Progenitor cell of endocrine pancreas (in vitro differentiated cells): Measurements from ENCODE around the gene MBTPS1. TPM values are rescaled to one million over a fixed set of nuclear protein-coding genes. Genes with fewer than 3 reads are reported as not detected.

Experiments used
- DNase-seq: peaks from one replicate; pipeline ENCODE4 v3.0.0; 2021; ENCODE audit warnings: low spot score; ENCODE audit not compliant: unreplicated experiment
- H3K27ac Mint-ChIP-seq: 2 replicates; pipeline ENCODE4 v1.8.0; 2021; ENCODE audit warnings: mild to moderate bottlenecking, moderate library complexity, mixed read lengths
- H3K27me3 Mint-ChIP-seq: 2 replicates; pipeline ENCODE4 v1.8.0; 2021; ENCODE audit warnings: mixed read lengths
- H3K36me3 Mint-ChIP-seq: 2 replicates; pipeline ENCODE4 v1.8.0; 2022; ENCODE audit warnings: mixed read lengths; ENCODE audit not compliant: insufficient read depth
- H3K4me1 Mint-ChIP-seq: 2 replicates; pipeline ENCODE4 v1.8.0; 2021; ENCODE audit warnings: low read depth, mixed read lengths
- H3K4me3 Mint-ChIP-seq: 2 replicates; pipeline ENCODE4 v1.8.0; 2021; ENCODE audit warnings: low read depth, mild to moderate bottlenecking, moderate library complexity, mixed read lengths
- H3K9me3 Mint-ChIP-seq: 2 replicates; pipeline ENCODE4 v1.8.0; 2021; ENCODE audit warnings: low read depth, mixed read lengths
- total RNA-seq: library from RNA; stranded (reverse); gene quantifications from 2 replicates; pipeline ENCODE4 v1.2.1, GENCODE V29; 2021
- TF ChIP-seq, protein P1 (sequence below): fragments of 200-600 bp; sonication (generic); IDR thresholded peaks from one replicate; pipeline ENCODE4 v1.5.0; 2021; ENCODE audit warnings: antibody characterized with exemption, mild to moderate bottlenecking; ENCODE audit not compliant: unreplicated experiment

Gene MBTPS1
- total RNA-seq, 1 donor from 2014 or later = 94.7 TPM

GRCh38 chr16:84111525-84111924, 5.2 kb downstream of the MBTPS1 start:
- Mint-ChIP-seq H3K27ac (peak overlapping the region; percentile 88), H3K9me3 (no peaks in the 10 kb centered on the region), H3K36me3 (no peaks in the 10 kb centered on the region), H3K4me1 (peaks cover 6% of the 10 kb centered on the region), H3K4me3 (no peak overlapping the region), H3K27me3 (no peaks in the 10 kb centered on the region)
- TF ChIP-seq, protein P1, sequence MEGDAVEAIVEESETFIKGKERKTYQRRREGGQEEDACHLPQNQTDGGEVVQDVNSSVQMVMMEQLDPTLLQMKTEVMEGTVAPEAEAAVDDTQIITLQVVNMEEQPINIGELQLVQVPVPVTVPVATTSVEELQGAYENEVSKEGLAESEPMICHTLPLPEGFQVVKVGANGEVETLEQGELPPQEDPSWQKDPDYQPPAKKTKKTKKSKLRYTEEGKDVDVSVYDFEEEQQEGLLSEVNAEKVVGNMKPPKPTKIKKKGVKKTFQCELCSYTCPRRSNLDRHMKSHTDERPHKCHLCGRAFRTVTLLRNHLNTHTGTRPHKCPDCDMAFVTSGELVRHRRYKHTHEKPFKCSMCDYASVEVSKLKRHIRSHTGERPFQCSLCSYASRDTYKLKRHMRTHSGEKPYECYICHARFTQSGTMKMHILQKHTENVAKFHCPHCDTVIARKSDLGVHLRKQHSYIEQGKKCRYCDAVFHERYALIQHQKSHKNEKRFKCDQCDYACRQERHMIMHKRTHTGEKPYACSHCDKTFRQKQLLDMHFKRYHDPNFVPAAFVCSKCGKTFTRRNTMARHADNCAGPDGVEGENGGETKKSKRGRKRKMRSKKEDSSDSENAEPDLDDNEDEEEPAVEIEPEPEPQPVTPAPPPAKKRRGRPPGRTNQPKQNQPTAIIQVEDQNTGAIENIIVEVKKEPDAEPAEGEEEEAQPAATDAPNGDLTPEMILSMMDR = no peak
- DNase-seq = no peak

DNA sequence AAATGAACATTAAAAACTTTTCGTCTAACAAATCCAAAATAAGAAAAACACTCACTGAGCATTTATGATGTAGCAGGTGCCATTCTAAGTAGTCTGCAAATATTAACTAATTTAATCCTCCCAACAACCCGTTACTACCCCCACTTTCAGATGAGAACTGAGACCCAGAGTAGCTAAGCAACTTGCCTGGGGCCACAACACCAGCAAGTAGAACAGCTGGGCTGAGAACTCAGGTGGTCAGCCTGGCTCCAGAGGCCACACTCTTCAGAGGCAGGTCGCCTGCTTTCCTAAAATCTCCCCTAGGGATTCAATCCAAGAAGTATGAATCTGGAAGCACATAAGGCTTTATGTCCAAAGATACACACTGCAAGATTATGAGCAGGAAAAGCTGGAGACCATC, 6.2 kb downstream of the MBTPS1 start:
- no peak for DNase-seq
- H3K36me3 Mint-ChIP-seq = no peaks in the 10 kb centered on the region
- TF ChIP-seq, protein P1 = no peak
- peaks cover 5% of the 10 kb centered on the region for H3K4me1 Mint-ChIP-seq
- no peak overlapping the region for H3K4me3 Mint-ChIP-seq
- H3K9me3 Mint-ChIP-seq = no peaks in the 10 kb centered on the region
- H3K27ac Mint-ChIP-seq = no peak overlapping the region
- H3K27me3 Mint-ChIP-seq = no peaks in the 10 kb centered on the region

GRCh38 chr16:84109598-84110335, 7.0 kb downstream of the MBTPS1 start:
- Mint-ChIP-seq H3K27ac (no peak overlapping the region), H3K4me1 (no peaks in the 10 kb centered on the region)

DNA sequence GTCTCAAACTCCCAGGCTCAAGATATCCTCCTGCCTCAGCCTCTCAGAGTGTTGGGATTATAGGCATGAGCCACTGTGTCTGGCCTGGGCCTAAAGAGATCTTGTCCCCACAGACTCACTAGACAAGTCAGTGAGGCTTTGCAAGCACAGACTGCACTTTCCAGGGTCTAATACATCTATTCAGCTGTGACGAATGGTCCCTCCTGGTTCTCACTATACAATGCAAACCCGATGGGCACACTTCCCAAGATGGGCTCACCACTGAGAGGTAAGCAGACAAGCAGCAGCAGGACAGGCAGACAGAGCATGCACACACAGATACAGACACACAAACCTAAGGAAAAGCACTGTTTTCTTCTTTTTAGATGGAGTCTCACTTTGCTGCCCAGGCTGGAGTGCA, 8.8 kb downstream of the MBTPS1 start:
- peaks cover 2% of the 10 kb centered on the region for H3K4me1 Mint-ChIP-seq
- TF ChIP-seq, protein P1 = no peak
- H3K27me3 Mint-ChIP-seq = no peaks in the 10 kb centered on the region
- no peaks in the 10 kb centered on the region for H3K36me3 Mint-ChIP-seq
- H3K4me3 Mint-ChIP-seq = no peak overlapping the region
- no peaks in the 10 kb centered on the region for H3K9me3 Mint-ChIP-seq
- H3K27ac Mint-ChIP-seq = peak overlapping the region; percentile 62
- no peak for DNase-seq

More at GRCh38 chr16:84109598-84110335, 7.0 kb downstream of the MBTPS1 start:
- no peak for DNase-seq
- Mint-ChIP-seq H3K4me3 (no peak overlapping the region), H3K27me3 (no peaks in the 10 kb centered on the region), H3K36me3 (no peaks in the 10 kb centered on the region), H3K9me3 (no peaks in the 10 kb centered on the region)
- TF ChIP-seq, protein P1 = no peak

- Mint-ChIP-seq H3K27ac (no peak overlapping the region), H3K4me3 (no peak overlapping the region), H3K9me3 (no peaks in the 10 kb centered on the region), H3K4me1 (peaks cover 2% of the 10 kb centered on the region), H3K27me3 (no peaks in the 10 kb centered on the region), H3K36me3 (no peaks in the 10 kb centered on the region)
- DNase-seq = no peak
- TF ChIP-seq, protein P1 = no peak
These were observed 10.6 kb downstream of the MBTPS1 start for GRCh38 chr16:84105948-84106740.
